COLO668 (cell line): ENCODE data around the gene C1orf56.
"Not testable (repeated sequence)": the region's sequence is repeated elsewhere in the genome, so short reads cannot be mapped to it uniquely, and the experiment has no call there.

Experiments
- DNase-seq: peaks from one replicate; lab custom pipeline; 2025; ENCODE audit not compliant: unreplicated experiment; lab: John Stamatoyannopoulos, UW

Gene C1orf56

DNA sequence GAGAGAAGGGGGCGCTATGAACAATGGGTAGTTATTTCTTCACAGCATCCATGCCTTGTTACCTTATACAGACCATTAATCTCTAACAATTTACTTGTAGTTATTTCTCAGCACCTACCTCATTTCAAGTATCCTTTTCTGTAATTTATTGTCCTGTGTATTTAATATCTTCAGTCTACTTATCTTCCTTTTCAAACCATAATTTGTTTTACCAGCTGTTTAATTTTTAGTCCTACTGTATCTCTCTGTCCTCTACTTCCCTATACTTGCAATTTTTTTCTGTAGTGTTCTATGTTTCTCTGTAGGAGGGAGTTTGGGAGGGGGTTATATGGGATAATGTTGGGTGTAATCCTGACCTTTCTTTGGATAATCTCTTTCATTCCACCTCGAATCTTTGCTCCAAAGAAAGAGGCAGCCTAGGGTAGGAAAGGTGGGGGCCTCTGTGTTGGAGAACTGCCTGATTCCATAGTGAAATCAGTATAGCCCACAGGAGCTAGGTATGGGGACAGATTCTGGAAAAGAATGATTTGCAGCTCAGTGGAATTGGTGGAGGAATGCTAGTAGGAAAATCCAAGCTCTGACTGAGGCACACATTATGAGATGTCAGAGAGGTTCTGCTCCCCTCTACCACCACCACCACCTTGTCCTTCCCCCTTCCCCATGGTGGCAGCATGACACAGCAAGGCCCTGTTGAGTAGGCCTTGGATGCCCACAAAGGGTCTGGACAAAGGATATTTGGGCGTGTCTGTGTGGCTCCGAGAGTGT lies 13.3 kb downstream of the C1orf56 start:
- peak; percentile 52 for DNase-seq

DNA sequence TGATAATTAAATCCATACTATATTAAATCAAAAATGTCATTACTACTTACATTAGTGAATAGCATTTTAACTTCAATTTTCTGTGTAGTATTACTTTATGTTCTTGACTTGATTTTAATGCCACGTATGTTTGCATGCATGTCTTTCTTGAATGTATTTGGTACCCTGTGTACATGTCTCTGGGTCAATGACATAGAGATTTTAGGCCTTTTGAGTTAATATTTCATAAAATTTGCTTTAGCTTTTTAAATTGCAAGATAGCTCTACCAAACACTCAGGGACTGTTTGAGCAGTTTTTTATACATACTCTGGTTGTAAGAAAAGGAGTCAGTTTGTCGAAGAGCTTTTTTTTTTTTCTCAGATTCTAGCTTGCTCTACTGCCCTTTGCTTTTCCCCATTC lies 14.2 kb downstream of the C1orf56 start:
- no peak for DNase-seq

GRCh38 chr1:151062741-151063371 lies 15.3 kb downstream of the C1orf56 start:
- peak; percentile 22 for DNase-seq

DNA sequence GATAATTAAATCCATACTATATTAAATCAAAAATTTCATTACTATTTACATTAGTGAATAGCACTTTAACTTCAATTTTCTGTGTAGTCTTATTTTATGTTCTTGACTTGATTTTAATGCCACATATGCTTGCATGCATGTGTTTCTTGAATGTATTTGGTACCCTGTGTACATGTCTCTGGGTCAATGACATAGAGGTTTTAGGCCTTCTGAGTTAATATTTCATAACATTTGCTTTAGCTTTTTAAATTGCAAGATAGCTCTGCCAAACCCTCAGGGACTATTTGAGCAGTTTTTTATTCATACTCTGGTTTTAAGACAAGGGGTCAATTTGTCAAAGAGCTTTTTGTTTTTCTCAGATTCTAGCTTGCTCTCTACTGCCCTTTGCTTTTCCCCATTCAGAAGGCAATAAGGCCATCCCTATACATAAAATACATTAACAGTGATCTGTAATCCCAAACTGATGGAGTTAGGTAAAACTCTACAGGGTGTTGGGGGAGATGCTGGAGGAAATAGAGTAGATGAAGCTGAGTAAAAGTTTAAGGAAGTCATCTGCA lies 17.6 kb downstream of the C1orf56 start:
- DNase-seq, result no peak

DNA sequence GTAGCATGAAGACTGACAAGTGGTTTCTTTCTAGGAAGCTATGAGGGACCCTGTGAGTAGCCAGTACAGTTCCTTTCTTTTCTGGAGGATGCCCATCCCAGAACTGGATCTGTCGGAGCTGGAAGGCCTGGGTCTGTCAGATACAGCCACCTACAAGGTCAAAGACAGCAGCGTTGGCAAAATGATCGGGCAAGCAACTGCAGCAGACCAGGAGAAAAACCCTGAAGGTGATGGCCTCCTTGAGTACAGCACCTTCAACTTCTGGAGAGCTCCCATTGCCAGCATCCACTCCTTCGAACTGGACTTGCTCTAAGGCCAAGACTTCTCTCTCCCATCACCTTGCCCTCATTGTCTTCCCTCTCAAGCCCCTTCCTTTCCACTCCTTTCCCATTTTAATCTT lies 19.6 kb downstream of the C1orf56 start:
- DNase-seq, result no peak

DNA sequence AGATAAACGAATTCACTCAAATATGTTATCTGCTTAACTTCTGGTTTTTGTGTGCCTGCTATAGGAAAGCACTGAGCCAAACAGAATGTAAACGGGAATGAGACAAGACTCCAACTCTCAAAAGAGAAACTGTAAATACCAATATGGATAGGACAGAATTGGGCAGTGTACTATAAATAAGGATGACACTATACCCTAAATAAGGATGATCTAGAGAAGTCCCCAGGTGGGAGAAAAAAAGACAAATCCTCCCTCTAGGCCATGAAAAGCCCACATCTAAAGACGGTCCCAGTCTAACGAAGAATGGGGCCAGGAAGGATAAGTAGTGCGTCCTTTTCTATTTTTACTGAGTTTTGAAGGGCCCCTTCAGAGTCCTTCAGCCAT lies 21.5 kb downstream of the C1orf56 start:
- no peak for DNase-seq

DNA sequence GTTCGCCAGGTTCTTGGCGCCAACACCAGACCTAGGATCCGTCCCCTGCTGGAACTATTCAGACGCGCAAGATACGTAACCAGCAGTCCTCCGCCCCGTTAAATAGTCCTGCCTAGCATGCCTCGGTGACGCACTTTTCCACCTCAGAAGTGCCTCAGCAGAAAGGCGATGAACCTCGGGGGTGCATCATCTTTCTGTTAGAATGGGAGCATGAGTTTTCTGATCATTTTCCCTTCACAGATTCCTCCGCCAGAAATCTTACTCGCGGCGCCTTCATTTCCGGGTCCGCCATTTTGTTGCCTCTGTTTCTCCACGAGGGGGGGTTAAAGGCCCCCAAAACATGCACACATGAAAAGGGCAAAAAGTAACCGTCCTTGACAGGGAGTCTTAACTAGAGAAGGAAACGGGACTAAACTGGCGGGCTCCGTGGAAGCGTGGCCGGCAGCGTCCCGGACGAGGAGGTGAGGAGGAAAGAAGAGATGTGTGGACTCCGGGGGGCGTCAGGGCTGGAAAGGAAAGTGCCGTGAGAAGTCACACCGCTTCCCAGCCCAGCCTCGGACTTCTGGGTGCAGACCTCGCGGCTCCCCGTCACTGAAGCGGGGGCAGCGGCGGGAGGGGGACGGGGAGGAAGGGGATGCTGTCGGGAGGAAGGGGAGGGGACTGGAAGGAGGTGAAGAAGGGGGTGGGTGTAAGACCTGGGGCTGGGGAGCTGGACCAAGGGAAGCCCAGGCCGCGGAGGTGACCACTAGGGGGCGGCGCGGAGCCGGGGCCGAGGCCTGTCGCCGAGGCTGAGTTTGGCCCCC lies 23.1 kb downstream of the C1orf56 start, which contains the start of gene GABPB2:
TSS of gene GABPB2 (plus strand) at position 288 of the 803 bp plus-strand sequence. CDS start 17,429 bp downstream, outside the sequence.
- peak; percentile 90 for DNase-seq

GRCh38 chr1:151072224-151072623 lies 24.7 kb downstream of the C1orf56 start:
- peak; percentile 37 for DNase-seq

GRCh38 chr1:151085953-151086559 lies 38.5 kb downstream of the C1orf56 start:
- no peak for DNase-seq

GRCh38 chr1:151097426-151097825 lies 49.9 kb downstream of the C1orf56 start:
- not testable (repeated sequence) for DNase-seq

- DNase-seq, result no peak
Observed at GRCh38 chr1:151098126-151098525, 50.6 kb downstream of the C1orf56 start.
